Activated naive CD4-positive, alpha-beta T cell treated with anti-CD3 and anti-CD28 coated beads for 36 hours (primary cell): ENCODE data around the gene SPATA6L. TPM values are rescaled to one million over a fixed set of nuclear protein-coding genes. Genes with fewer than 3 reads are reported as not detected.
A peak's percentile ranks its signal among the peaks of the same experiment; 100 is the strongest.
"Not testable (repeated sequence)": the region's sequence is repeated elsewhere in the genome, so short reads cannot be mapped to it uniquely, and the experiment has no call there.

Source experiments
- CTCF ChIA-PET: fragments of 350-600 bp; sonication (Branson Sonifier 250); formaldehyde crosslinking; loops from one replicate; lab custom pipeline; 2021; ENCODE audit warnings: antibody characterized with exemption; lab: Charles Lee
- DNase-seq: peaks from one replicate; pipeline ENCODE4 v3.0.0-alpha.2; 2020
- H3K27ac Mint-ChIP-seq: one replicate; pipeline ENCODE4 v1.8.0; 2021; ENCODE audit warnings: mild to moderate bottlenecking, mixed read lengths
- H3K27me3 Mint-ChIP-seq: one replicate; pipeline ENCODE4 v1.8.0; 2021; ENCODE audit warnings: low read depth, mixed read lengths
- H3K36me3 Mint-ChIP-seq: one replicate; pipeline ENCODE4 v1.8.0; 2021; ENCODE audit warnings: low read depth, mixed read lengths
- H3K4me1 Mint-ChIP-seq: one replicate; pipeline ENCODE4 v1.8.0; 2021; ENCODE audit warnings: low read depth, mixed read lengths
- H3K4me3 Mint-ChIP-seq: one replicate; pipeline ENCODE4 v1.8.0; 2021; ENCODE audit warnings: mild to moderate bottlenecking, moderate library complexity, mixed read lengths
- H3K9me3 Mint-ChIP-seq: one replicate; pipeline ENCODE4 v1.8.0; 2021; ENCODE audit warnings: mixed read lengths
- intact Hi-C: fragments of 100-400 bp; cut with micrococcal nuclease; formaldehyde crosslinking; loops from one replicate; pipeline ENCODE4 v1.15.1; 2023
- total RNA-seq, 2 experiments: library from RNA; stranded (reverse); gene quantifications; one replicate each; pipeline ENCODE4 v1.2.3, GENCODE V29; 2021

Gene SPATA6L
- total RNA-seq, 2 experiments from 2014 or later, result 0.91 to 1.4 TPM

DNA sequence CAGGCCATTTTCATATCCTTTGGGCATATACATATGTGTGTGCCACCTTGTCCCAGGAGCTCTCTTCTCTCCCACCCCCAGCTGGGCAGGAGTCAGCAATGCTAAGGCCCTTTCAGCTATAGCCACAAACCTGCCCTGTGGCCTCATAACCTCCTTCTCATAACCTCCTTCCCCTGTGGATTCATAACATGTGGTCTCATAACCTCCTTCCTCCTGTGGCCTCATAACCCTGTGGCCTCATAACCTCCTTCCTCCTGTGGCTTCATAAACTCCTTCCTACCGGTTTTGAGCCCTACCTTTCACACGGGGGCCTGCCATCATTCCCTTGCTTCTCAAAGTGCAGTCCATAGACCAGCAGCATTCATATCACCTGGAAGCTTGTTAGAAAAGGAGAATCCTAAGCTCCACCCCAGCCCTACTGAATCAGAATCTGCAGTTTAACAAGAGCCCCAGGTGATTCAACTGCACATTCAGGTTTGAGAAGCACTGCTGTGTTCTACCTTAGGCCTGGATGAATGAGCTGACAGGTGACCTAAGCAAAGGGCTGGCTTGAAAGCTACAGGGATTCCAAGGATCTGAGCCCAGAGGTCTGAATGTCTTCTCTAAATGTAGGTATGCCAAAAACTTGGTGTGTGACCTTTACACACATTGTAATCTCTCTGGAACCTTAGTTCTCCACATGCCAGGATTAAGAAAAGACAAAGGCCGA lies 46.1 kb downstream of the SPATA6L start:
- DNase-seq, result no peak
- H3K27me3 Mint-ChIP-seq, result no peaks in the 10 kb centered on the region
- intact Hi-C loops, result no loop called here
- H3K4me3 Mint-ChIP-seq, result no peak overlapping the region
- no peaks in the 10 kb centered on the region for H3K9me3 Mint-ChIP-seq
- H3K27ac Mint-ChIP-seq, result no peak overlapping the region
- H3K4me1 Mint-ChIP-seq, result peaks cover 13% of the 10 kb centered on the region
- CTCF ChIA-PET, result interaction anchor here (1.3 to 1.6 kb wide), 2 partner anchors 16 to 42 kb away, joined by 3 to 4 read pairs; partner anchors contain the start of gene PLPP6
- no peaks in the 10 kb centered on the region for H3K36me3 Mint-ChIP-seq

DNA sequence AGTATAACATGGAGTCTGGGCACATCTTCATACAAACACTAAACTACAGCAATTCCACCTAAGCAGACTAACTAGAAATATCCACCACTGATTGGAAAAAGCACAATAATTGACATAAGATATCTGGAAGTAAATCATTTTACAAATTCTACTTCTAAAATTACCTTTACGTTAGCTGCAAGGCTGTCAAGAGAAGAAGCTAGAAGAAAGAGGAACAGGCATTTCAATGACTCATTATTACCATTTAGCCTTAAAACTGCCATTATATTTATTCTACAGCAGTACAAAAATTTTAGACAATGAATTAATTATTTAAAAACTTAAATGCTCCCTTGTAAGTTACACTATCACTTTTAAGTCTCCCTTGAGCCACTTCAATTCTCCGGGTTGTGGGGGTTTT lies 47.6 kb downstream of the SPATA6L start:
- H3K4me3 Mint-ChIP-seq, result no peak overlapping the region

GRCh38 chr9:4617752-4618151 lies 48.5 kb downstream of the SPATA6L start:
- Mint-ChIP-seq H3K27ac (no peak overlapping the region), H3K4me3 (no peak overlapping the region)
- CTCF ChIA-PET, result interaction anchor here (1.0 kb wide), 1 partner anchor 8 kb away, joined by 3 read pairs; no protein-coding TSS in a partner anchor

More for the DNA sequence above, 47.6 kb downstream of the SPATA6L start:
- Mint-ChIP-seq H3K4me1 (peaks cover 13% of the 10 kb centered on the region), H3K9me3 (no peaks in the 10 kb centered on the region), H3K27me3 (no peaks in the 10 kb centered on the region), H3K27ac (no peak overlapping the region), H3K36me3 (no peaks in the 10 kb centered on the region)
- CTCF ChIA-PET, result no interaction called here
- intact Hi-C loops, result no loop called here
- no peak for DNase-seq

GRCh38 chr9:4615778-4616177 lies 50.5 kb downstream of the SPATA6L start:
- intact Hi-C loops, result no loop called here
- CTCF ChIA-PET, result no interaction called here
- H3K9me3 Mint-ChIP-seq, result no peaks in the 10 kb centered on the region
- no peak overlapping the region for H3K27ac Mint-ChIP-seq
- H3K4me1 Mint-ChIP-seq, result peaks cover 13% of the 10 kb centered on the region
- DNase-seq, result no peak
- H3K27me3 Mint-ChIP-seq, result no peaks in the 10 kb centered on the region
- no peaks in the 10 kb centered on the region for H3K36me3 Mint-ChIP-seq
- H3K4me3 Mint-ChIP-seq, result no peak overlapping the region

More at GRCh38 chr9:4617752-4618151, 48.5 kb downstream of the SPATA6L start:
- no peaks in the 10 kb centered on the region for H3K27me3 Mint-ChIP-seq
- H3K9me3 Mint-ChIP-seq, result no peaks in the 10 kb centered on the region
- H3K36me3 Mint-ChIP-seq, result no peaks in the 10 kb centered on the region
- H3K4me1 Mint-ChIP-seq, result peaks cover 13% of the 10 kb centered on the region
- no peak for DNase-seq
- intact Hi-C loops, result no loop called here

- H3K27ac Mint-ChIP-seq, result no peak overlapping the region
- H3K4me3 Mint-ChIP-seq, result no peak overlapping the region
- intact Hi-C loops, result no loop called here
- DNase-seq, result no peak
- no peaks in the 10 kb centered on the region for H3K36me3 Mint-ChIP-seq
- peaks cover 8% of the 10 kb centered on the region for H3K4me1 Mint-ChIP-seq
- CTCF ChIA-PET, result interaction anchor here (0.6 to 1.1 kb wide), 2 partner anchors 11 to 132 kb away, joined by 3 to 4 read pairs; no protein-coding TSS in a partner anchor
- no peaks in the 10 kb centered on the region for H3K9me3 Mint-ChIP-seq
- no peaks in the 10 kb centered on the region for H3K27me3 Mint-ChIP-seq
These were observed 51.0 kb downstream of the SPATA6L start for GRCh38 chr9:4615251-4615650.

DNA sequence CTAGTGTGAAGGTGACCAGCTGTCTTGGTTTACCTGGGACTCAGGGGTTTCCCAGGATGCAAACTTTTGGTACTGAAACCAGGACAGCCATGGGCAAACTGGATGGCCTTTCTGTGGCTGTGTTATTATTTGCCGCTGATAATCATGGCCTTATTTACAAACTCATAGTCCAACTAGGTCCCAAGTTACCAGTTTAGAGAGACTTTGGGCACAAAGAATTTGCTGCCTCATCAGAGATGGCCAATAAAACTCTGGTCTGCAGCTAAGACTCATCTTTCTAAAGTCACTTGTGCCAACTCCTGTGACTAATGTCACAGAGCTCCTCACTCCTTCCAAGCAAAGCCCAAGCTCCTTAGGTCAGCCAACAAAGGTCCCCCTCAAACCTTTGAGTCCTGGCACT lies 51.7 kb downstream of the SPATA6L start:
- DNase-seq, result no peak
- Mint-ChIP-seq H3K4me3 (no peak overlapping the region), H3K9me3 (no peaks in the 10 kb centered on the region), H3K27me3 (no peaks in the 10 kb centered on the region), H3K27ac (no peak overlapping the region), H3K36me3 (no peaks in the 10 kb centered on the region), H3K4me1 (peaks cover 1% of the 10 kb centered on the region)
- intact Hi-C loops, result no loop called here
- CTCF ChIA-PET, result interaction anchor here (0.6 to 1.1 kb wide), 2 partner anchors 10 to 133 kb away, joined by 3 to 4 read pairs; no protein-coding TSS in a partner anchor

GRCh38 chr9:4606033-4606432 lies 60.2 kb downstream of the SPATA6L start:
- intact Hi-C loops, result loop anchor here (10.0 kb wide), 1 partner anchor 319 kb away; no protein-coding TSS in a partner anchor
- H3K36me3 Mint-ChIP-seq, H3K9me3 Mint-ChIP-seq, H3K27ac Mint-ChIP-seq, H3K4me3 Mint-ChIP-seq, H3K27me3 Mint-ChIP-seq, H3K4me1 Mint-ChIP-seq: not testable (repeated sequence)
- CTCF ChIA-PET, result interaction anchor here (1.7 kb wide), 1 partner anchor 10 kb away, joined by 5 read pairs; no protein-coding TSS in a partner anchor
- DNase-seq, result peak; percentile 25

- H3K4me3 Mint-ChIP-seq, result no peak overlapping the region
- DNase-seq, result peak; percentile 88
- no peak overlapping the region for H3K27ac Mint-ChIP-seq
- CTCF ChIA-PET, result interaction anchor here (0.6 to 2.5 kb wide), 23 partner anchors 9 to 582 kb away, joined by 3 to 14 read pairs (median 3); partner anchors contain the start of gene SPATA6L
- peaks cover 1% of the 10 kb centered on the region for H3K9me3 Mint-ChIP-seq
- intact Hi-C loops, result loop anchor here (1.0 to 10.0 kb wide), 4 partner anchors 36 to 383 kb away; partner anchors contain the start of gene JAK2
- H3K36me3 Mint-ChIP-seq, result peaks cover 1% of the 10 kb centered on the region
- no peaks in the 10 kb centered on the region for H3K27me3 Mint-ChIP-seq
- peaks cover 19% of the 10 kb centered on the region for H3K4me1 Mint-ChIP-seq
These were observed 61.6 kb downstream of the SPATA6L start for GRCh38 chr9:4604678-4605095.

DNA sequence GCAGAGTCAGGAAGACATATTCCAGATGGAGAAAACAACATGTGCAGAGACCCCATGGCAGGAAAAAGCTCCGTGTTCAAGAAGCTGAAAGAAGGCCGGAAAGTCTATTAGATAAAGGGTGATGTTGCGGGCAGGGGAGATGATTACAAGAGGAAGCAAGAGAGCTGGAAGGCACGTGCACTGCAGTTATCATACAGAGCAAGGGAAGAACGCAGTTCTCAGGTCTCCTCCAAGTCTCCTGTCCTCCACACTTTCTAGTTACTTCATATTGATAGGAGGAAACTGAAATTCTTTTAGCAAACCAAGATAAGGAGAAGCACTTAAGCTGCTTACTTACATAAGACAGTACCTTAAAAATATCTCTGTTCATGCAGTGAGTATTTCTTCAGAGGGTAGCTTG lies 62.5 kb downstream of the SPATA6L start:
- CTCF ChIA-PET, result interaction anchor here (0.6 to 2.5 kb wide), 10 partner anchors 10 to 583 kb away, joined by 3 to 14 read pairs (median 4); no protein-coding TSS in a partner anchor
- H3K4me1 Mint-ChIP-seq, result peaks cover 19% of the 10 kb centered on the region

GRCh38 chr9:4600368-4600767 lies 65.9 kb downstream of the SPATA6L start:
- Mint-ChIP-seq H3K4me3 (no peak overlapping the region), H3K4me1 (peaks cover 41% of the 10 kb centered on the region), H3K9me3 (no peaks in the 10 kb centered on the region), H3K27me3 (no peaks in the 10 kb centered on the region), H3K27ac (no peak overlapping the region), H3K36me3 (no peaks in the 10 kb centered on the region)
- CTCF ChIA-PET, result interaction anchor here (0.6 to 1.1 kb wide), 4 partner anchors 10 to 140 kb away, joined by 3 to 4 read pairs (median 3); no protein-coding TSS in a partner anchor
- intact Hi-C loops, result loop anchor here (5.0 to 10.0 kb wide), 2 partner anchors 324 to 387 kb away; partner anchors contain the start of gene JAK2
- no peak for DNase-seq

More for the DNA sequence above, 62.5 kb downstream of the SPATA6L start:
- Mint-ChIP-seq H3K4me3 (no peak overlapping the region), H3K27me3 (no peaks in the 10 kb centered on the region), H3K36me3 (peaks cover 1% of the 10 kb centered on the region), H3K27ac (no peak overlapping the region), H3K9me3 (peaks cover 1% of the 10 kb centered on the region)
- intact Hi-C loops, result loop anchor here (1.0 to 10.0 kb wide), 4 partner anchors 36 to 383 kb away; partner anchors contain the start of gene JAK2
- no peak for DNase-seq

DNA sequence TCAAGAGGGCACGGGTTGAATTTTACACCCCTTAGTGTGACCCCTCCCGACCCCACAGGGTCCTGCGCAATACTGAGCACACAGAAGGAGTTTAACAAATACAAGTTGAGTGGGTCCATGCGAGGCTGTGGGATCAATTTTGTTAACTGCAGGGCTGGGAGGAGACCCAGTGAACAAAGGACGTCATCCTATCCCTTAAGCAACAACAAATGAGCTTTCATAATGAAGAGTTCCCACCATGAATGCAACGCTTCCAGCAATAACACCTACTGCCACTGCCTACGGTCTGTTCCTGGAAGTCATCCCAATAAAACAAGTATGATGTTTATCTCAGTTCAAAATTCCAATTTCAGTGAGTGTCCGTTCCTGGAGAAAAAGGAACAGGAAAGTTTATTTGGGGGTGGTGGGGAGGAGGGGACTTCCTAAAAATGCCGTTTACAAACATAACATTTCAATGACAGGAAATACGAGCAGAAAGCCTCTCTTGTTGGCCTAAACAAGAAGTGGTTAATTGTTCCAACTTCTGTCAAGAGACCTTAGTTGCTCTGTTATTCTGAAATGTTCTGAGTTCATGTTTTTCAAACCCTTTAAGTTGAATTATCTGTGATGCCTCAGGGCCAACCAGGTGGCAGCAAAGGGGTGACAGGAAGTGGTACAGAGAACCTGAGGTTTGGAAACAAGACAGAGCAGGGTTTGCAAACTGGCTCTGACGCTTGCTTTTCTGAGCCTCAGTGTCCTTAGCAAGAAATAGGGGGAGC lies 69.9 kb downstream of the SPATA6L start:
- Mint-ChIP-seq H3K4me1 (peaks cover 42% of the 10 kb centered on the region), H3K27ac (peak overlapping the region; percentile 80), H3K36me3 (no peaks in the 10 kb centered on the region), H3K4me3 (no peak overlapping the region), H3K27me3 (no peaks in the 10 kb centered on the region), H3K9me3 (no peaks in the 10 kb centered on the region)
- intact Hi-C loops, result loop anchor here (1.0 kb wide), 1 partner anchor 24 kb away; no protein-coding TSS in a partner anchor
- CTCF ChIA-PET, result interaction anchor here (0.5 to 1.3 kb wide), 3 partner anchors 9 to 144 kb away, joined by 3 to 7 read pairs (median 5); no protein-coding TSS in a partner anchor
- DNase-seq, result peak; percentile 75

DNA sequence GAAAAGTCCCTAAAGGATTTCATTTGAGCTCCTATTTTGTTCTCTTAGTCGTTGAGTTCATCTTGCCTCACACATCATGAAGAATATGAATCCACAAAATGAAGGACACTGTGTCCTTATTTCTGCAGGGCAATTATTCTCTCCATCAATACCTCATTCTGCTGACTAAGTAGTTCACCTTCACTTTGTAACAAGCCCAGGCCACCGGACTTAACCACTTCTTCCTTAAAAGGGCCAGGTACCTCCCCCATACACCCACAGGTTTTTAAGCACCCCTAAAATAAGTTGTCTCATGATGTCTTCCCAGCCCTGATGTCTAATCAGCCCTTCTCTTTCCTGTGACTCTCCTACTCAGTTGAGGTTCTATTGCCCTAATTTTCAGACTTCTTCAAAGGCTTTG lies 71.3 kb downstream of the SPATA6L start:
- H3K4me3 Mint-ChIP-seq, result no peak overlapping the region
- H3K9me3 Mint-ChIP-seq, result no peaks in the 10 kb centered on the region
- intact Hi-C loops, result no loop called here
- H3K4me1 Mint-ChIP-seq, result peaks cover 31% of the 10 kb centered on the region
- no peaks in the 10 kb centered on the region for H3K36me3 Mint-ChIP-seq
- no peak for DNase-seq
- H3K27me3 Mint-ChIP-seq, result no peaks in the 10 kb centered on the region
- CTCF ChIA-PET, result no interaction called here
- H3K27ac Mint-ChIP-seq, result no peak overlapping the region
